Measurements from ENCODE around the gene PGM2. TPM values are rescaled to one million over a fixed set of nuclear protein-coding genes. Genes with fewer than 3 reads are reported as not detected.

Gene PGM2
- total RNA-seq, 1 experiment from 2014 or later: 33.0 TPM

GRCh38 chr4:37881811-37882210 lies 55.3 kb downstream of the PGM2 start:
- no peaks in the 10 kb centered on the region for H3K27me3 Mint-ChIP-seq (ENCODE audit: unreplicated experiment)
- H3K4me3 Mint-ChIP-seq (ENCODE audit: low read depth, unreplicated experiment): no peak overlapping the region
- intact Hi-C loops (cut with micrococcal nuclease; ENCODE audit: unreplicated experiment): no loop called here
- TF ChIP-seq CTCF (IDR thresholded peaks at IDR 0.05; ENCODE audit: unreplicated experiment): no peak
- H3K4me1 Mint-ChIP-seq (ENCODE audit: low read depth, unreplicated experiment): no peaks in the 10 kb centered on the region
- no peaks in the 10 kb centered on the region for H3K36me3 Mint-ChIP-seq (ENCODE audit: insufficient read depth, unreplicated experiment)
- CTCF ChIA-PET: no interaction called here
- no peak for DNase-seq
- no peak overlapping the region for H3K27ac Mint-ChIP-seq (ENCODE audit: unreplicated experiment)
- H3K9me3 Mint-ChIP-seq (ENCODE audit: low read depth, unreplicated experiment): no peaks in the 10 kb centered on the region
- BruUV-seq (replicated peaks): no TSS peak

GRCh38 chr4:37882665-37883296 lies 56.3 kb downstream of the PGM2 start:
- Mint-ChIP-seq H3K36me3 (ENCODE audit: insufficient read depth, unreplicated experiment) (no peaks in the 10 kb centered on the region), H3K9me3 (ENCODE audit: low read depth, unreplicated experiment) (no peaks in the 10 kb centered on the region), H3K4me3 (ENCODE audit: low read depth, unreplicated experiment) (no peak overlapping the region), H3K4me1 (ENCODE audit: low read depth, unreplicated experiment) (no peaks in the 10 kb centered on the region), H3K27ac (ENCODE audit: unreplicated experiment) (no peak overlapping the region), H3K27me3 (ENCODE audit: unreplicated experiment) (no peaks in the 10 kb centered on the region)
- CTCF ChIA-PET: no interaction called here
- intact Hi-C loops (cut with micrococcal nuclease; ENCODE audit: unreplicated experiment): no loop called here
- no peak for TF ChIP-seq CTCF (IDR thresholded peaks at IDR 0.05; ENCODE audit: unreplicated experiment)
- BruUV-seq (replicated peaks): no TSS peak
- DNase-seq: no peak

- no peaks in the 10 kb centered on the region for H3K4me1 Mint-ChIP-seq (ENCODE audit: low read depth, unreplicated experiment)
- no peak overlapping the region for H3K27ac Mint-ChIP-seq (ENCODE audit: unreplicated experiment)
- peaks cover 6% of the 10 kb centered on the region for H3K27me3 Mint-ChIP-seq (ENCODE audit: unreplicated experiment)
- CTCF ChIA-PET: no interaction called here
- no peaks in the 10 kb centered on the region for H3K9me3 Mint-ChIP-seq (ENCODE audit: low read depth, unreplicated experiment)
- BruUV-seq (replicated peaks): no TSS peak
- intact Hi-C loops (cut with micrococcal nuclease; ENCODE audit: unreplicated experiment): no loop called here
- no peaks in the 10 kb centered on the region for H3K36me3 Mint-ChIP-seq (ENCODE audit: insufficient read depth, unreplicated experiment)
- DNase-seq: no peak
- no peak for TF ChIP-seq CTCF (IDR thresholded peaks at IDR 0.05; ENCODE audit: unreplicated experiment)
- no peak overlapping the region for H3K4me3 Mint-ChIP-seq (ENCODE audit: low read depth, unreplicated experiment)
These were observed 58.5 kb downstream of the PGM2 start for GRCh38 chr4:37884855-37885487.

- no peak overlapping the region for H3K4me3 Mint-ChIP-seq (ENCODE audit: low read depth, unreplicated experiment)
- peaks cover 12% of the 10 kb centered on the region for H3K27me3 Mint-ChIP-seq (ENCODE audit: unreplicated experiment)
- CTCF ChIA-PET: no interaction called here
- intact Hi-C loops (cut with micrococcal nuclease; ENCODE audit: unreplicated experiment): no loop called here
- no peaks in the 10 kb centered on the region for H3K4me1 Mint-ChIP-seq (ENCODE audit: low read depth, unreplicated experiment)
- no peaks in the 10 kb centered on the region for H3K36me3 Mint-ChIP-seq (ENCODE audit: insufficient read depth, unreplicated experiment)
- TF ChIP-seq CTCF (IDR thresholded peaks at IDR 0.05; ENCODE audit: unreplicated experiment): no peak
- BruUV-seq (replicated peaks): no TSS peak
- no peak for DNase-seq
- H3K9me3 Mint-ChIP-seq (ENCODE audit: low read depth, unreplicated experiment): no peaks in the 10 kb centered on the region
- H3K27ac Mint-ChIP-seq (ENCODE audit: unreplicated experiment): no peak overlapping the region
These were observed 59.0 kb downstream of the PGM2 start for GRCh38 chr4:37885496-37885895.
